ENCODE measurements around the gene HUWE1. TPM values are rescaled to one million over a fixed set of nuclear protein-coding genes. Genes with fewer than 3 reads are reported as not detected.
A peak's percentile ranks its signal among the peaks of the same experiment; 100 is the strongest.

The HUWE1 gene
- total and polyA plus RNA-seq, 11 donors: 34.7 to 222 (median 162) TPM

DNA sequence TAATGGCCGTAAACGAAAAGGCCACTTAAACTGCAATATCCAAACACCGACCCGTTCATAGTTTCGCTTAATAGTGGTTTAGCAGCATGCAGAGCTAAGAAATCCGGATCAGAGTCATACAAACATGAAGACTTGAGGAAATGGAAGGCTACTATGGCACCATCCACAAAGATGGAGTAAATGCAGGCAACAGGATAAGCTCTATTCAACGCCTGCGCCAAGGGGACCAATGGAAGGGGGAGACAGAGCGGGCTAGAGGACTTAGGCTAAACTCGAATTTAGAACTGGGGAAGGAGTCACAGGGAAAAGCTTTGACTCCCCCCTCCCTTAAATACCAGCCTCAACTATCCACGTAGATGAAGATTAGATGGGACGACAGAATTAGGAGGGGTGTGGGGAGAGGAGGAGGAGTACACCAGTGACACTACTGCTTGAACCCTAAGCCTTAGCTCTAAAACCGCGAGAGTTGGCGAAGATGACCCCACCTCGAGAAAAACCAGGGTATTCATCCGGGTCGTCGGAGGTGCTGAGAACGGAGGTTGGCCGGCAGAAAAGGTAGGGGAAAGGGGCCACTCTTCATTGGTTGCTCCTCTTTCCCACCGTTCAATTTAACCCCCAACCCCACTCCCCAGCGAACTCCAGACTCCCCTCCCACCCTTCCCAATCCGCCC lies 3.5 kb downstream of the HUWE1 start:
- peak overlapping the region; percentile 73 to 93 (median 88) for H3K27ac ChIP-seq
- WGBS, 4 donors: 2 to 41% (median 19%) methylated on average over 24 of the region's 24 CpGs
- TF ChIP-seq POLR2A (IDR thresholded peaks at IDR 0.05): no peak
- TF ChIP-seq, protein P1, sequence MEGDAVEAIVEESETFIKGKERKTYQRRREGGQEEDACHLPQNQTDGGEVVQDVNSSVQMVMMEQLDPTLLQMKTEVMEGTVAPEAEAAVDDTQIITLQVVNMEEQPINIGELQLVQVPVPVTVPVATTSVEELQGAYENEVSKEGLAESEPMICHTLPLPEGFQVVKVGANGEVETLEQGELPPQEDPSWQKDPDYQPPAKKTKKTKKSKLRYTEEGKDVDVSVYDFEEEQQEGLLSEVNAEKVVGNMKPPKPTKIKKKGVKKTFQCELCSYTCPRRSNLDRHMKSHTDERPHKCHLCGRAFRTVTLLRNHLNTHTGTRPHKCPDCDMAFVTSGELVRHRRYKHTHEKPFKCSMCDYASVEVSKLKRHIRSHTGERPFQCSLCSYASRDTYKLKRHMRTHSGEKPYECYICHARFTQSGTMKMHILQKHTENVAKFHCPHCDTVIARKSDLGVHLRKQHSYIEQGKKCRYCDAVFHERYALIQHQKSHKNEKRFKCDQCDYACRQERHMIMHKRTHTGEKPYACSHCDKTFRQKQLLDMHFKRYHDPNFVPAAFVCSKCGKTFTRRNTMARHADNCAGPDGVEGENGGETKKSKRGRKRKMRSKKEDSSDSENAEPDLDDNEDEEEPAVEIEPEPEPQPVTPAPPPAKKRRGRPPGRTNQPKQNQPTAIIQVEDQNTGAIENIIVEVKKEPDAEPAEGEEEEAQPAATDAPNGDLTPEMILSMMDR (IDR thresholded peaks at IDR 0.05): no peak
- peak in 2 of 5 donors; percentile 19 to 32 for DNase-seq
- peaks cover 0 to 7% (median 0%) of the 10 kb centered on the region in 12 donors for H3K9me3 ChIP-seq
- peaks cover 0 to 36% (median 7%) of the 10 kb centered on the region in 12 donors for H3K4me1 ChIP-seq
- peak overlapping the region; percentile 29 to 96 (median 68) for H3K4me3 ChIP-seq
- H3K27me3 ChIP-seq: no peaks in the 10 kb centered on the region
- no peak for ATAC-seq
- intact Hi-C loops (cut with DNase I): loop anchor here in 3 of 10 donors (5.0 to 10.0 kb wide), 2 partner anchors 362 to 499 kb away; partner anchors contain the start of genes PHF8 (in 2 of the 3) and FAM120C (in 1 of the 3)
- H3K36me3 ChIP-seq: peaks cover 0 to 39% (median 30%) of the 10 kb centered on the region in 9 donors

DNA sequence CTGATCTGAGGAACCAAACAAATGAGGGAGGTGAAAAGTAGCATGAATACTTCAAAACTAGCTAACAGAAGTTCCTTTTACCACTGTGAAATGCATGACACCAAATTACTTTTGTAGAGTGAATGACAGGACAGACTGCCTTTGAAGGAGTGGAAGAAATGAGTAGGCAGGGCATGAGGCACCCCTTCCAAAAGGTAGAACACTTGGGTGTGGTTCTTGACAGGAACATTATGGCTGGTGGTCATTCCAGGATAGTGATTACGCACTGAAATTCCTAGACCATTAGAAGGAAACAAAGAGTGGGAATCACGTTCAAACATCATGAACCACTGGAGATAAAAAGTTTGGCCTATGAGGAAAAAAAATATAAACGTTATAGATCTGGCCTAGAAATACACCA lies 4.9 kb downstream of the HUWE1 start:
- H3K9me3 ChIP-seq: peaks cover 0 to 7% (median 0%) of the 10 kb centered on the region in 12 donors
- WGBS, 4 donors: 47 to 62% (median 52%) methylated on average over 3 of the region's 3 CpGs
- DNase-seq (no peak), ATAC-seq (no peak)
- no peaks in the 10 kb centered on the region for H3K27me3 ChIP-seq
- H3K27ac ChIP-seq: no peak overlapping the region
- peaks cover 0 to 51% (median 35%) of the 10 kb centered on the region in 9 donors for H3K36me3 ChIP-seq
- no peak overlapping the region for H3K4me3 ChIP-seq
- H3K4me1 ChIP-seq: peaks cover 0 to 44% (median 7%) of the 10 kb centered on the region in 12 donors
- TF ChIP-seq, protein P1 (IDR thresholded peaks at IDR 0.05): no peak
- no peak for TF ChIP-seq POLR2A (IDR thresholded peaks at IDR 0.05)
- intact Hi-C loops (cut with DNase I): loop anchor here in 3 of 10 donors (5.0 to 10.0 kb wide), 2 partner anchors 363 to 501 kb away; partner anchors contain the start of genes PHF8 (in 2 of the 3) and FAM120C (in 1 of the 3)

DNA sequence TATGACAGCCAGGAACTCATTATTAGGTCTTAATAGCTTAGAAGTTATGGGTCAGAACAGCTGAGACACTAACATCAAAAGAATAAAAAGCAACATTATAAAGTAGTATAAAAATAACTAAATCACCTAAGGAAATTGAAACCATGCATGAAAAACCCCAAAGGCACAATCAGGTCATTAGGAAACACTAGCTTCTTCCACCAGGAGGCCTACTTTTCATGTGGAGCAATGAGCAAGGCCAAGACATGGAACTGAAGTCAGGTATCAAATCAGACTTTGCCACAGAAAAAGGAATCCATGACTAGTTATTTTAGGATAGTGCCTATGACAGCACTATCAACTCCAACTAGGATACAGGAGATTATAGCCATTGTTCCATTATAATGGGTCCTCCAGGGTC lies 7.9 kb downstream of the HUWE1 start:
- intact Hi-C loops (cut with DNase I): no loop called here
- ATAC-seq (no peak), DNase-seq (no peak)
- Histone ChIP-seq H3K4me3 (no peak overlapping the region), H3K36me3 (peaks cover 0 to 78% (median 43%) of the 10 kb centered on the region in 9 donors), H3K9me3 (peaks cover 0 to 4% (median 0%) of the 10 kb centered on the region in 12 donors), H3K27ac (no peak overlapping the region), H3K4me1 (peaks cover 0 to 49% (median 5%) of the 10 kb centered on the region in 12 donors), H3K27me3 (no peaks in the 10 kb centered on the region)
- TF ChIP-seq, protein P1 (IDR thresholded peaks at IDR 0.05): peak in 3 of 12 donors; percentile 7 to 12 (median 11)
- no peak for TF ChIP-seq POLR2A (IDR thresholded peaks at IDR 0.05)

DNA sequence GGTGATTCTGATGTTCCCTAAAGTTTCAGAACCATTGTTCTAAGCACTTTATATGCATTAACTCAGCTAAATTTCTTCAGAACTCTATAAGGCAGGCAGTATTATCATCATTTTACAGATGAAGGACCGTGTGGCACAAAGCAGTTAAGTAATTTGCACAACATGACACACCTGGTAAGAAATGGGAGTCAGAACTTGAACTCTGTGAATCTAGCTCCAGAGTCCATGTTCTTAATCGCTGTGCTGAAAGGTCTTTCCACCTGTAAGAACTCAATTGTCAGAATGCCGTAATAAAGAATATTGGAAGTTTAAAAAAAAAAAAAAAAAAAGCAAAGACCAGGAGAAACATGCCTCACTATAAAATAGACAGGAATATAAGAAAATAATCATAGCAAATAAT lies 9.2 kb downstream of the HUWE1 start:
- ATAC-seq (no peak), DNase-seq (no peak)
- no peak overlapping the region for H3K4me3 ChIP-seq
- intact Hi-C loops (cut with DNase I): no loop called here
- H3K4me1 ChIP-seq: peaks cover 0 to 43% (median 4%) of the 10 kb centered on the region in 12 donors
- WGBS, 4 donors: 71 to 84% (median 78%) methylated on average over 3 of the region's 3 CpGs
- H3K36me3 ChIP-seq: peaks cover 0 to 91% (median 56%) of the 10 kb centered on the region in 9 donors
- no peak overlapping the region for H3K27ac ChIP-seq
- no peaks in the 10 kb centered on the region for H3K9me3 ChIP-seq
- H3K27me3 ChIP-seq: peaks cover 0 to 4% (median 0%) of the 10 kb centered on the region in 9 donors
- TF ChIP-seq POLR2A (IDR thresholded peaks at IDR 0.05): no peak
- TF ChIP-seq, protein P1 (IDR thresholded peaks at IDR 0.05): no peak

All from heart left ventricle (tissue), 16 donors.